ENCODE measurements around the gene GPR32. TPM values are rescaled to one million over a fixed set of nuclear protein-coding genes. Genes with fewer than 3 reads are reported as not detected.
"Not testable (repeated sequence)": the region's sequence is repeated elsewhere in the genome, so short reads cannot be mapped to it uniquely, and the experiment has no call there.

Gene GPR32
- total and polyA plus RNA-seq, 4 experiments from 2014 or later, result not detected

DNA sequence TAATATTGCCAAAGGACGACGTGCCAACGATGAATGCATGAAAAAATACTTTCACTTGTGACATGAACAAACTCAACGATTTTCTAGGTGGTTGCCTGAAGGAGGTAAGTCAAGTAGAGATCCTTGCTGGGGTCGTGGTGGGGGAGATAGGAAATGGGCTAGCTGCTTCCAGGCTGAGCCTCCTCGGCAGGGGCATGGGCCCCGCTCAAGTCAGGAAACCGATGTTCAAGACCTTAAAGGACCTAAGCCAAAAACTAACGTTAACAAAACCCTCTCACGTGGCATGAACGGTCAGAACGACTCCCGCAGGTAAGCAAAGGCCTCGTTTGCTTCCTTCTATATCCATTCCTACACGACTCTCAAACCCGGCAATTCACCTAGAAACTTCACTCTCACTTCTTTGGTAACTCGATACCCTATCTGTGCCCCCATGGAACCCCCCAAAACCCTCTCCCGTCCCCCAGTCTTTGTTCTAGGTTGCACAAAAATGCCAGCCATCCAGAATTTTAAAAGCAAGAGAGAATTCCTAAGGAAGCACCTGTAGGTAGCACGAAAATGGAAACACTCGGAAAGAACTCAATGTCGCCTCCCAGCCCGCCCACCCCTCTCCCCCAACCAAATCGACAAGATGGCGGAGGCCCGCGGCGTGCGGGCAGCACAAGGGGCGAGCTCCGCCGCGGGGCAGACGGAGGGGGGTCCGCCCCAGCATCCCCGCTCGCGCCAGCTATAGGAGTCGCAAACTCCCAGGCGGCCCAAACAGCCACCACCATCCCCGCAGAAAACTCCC lies 33.6 kb downstream of the GPR32 start:
- peak overlapping the region; percentile 95 to 100 (median 100) for H3K4me3 Mint-ChIP-seq
- Histone ChIP-seq H3K36me3 (ENCODE audit: insufficient read depth, low read length) (peaks cover 9% of the 10 kb centered on the region), H3K9me3 (ENCODE audit: control insufficient read depth in 1 of 2, low read length in 2 of 2) (no peaks in the 10 kb centered on the region), H3K27ac (ENCODE audit: low read depth, low read length) (peak overlapping the region; percentile 93), H3K4me1 (ENCODE audit: insufficient read depth, low read length) (peaks cover 27% of the 10 kb centered on the region), H3K4me3 (ENCODE audit: low read length in 2 of 2) (peak overlapping the region; percentile 66 to 71), H3K27me3 (ENCODE audit: insufficient read depth, low read length) (no peaks in the 10 kb centered on the region)
- ChIA-PET POLR2A (ENCODE audit: partially characterized antibody) (interaction anchor here (0.7 to 2.8 kb wide), 5 partner anchors 8 to 446 kb away, joined by 3 to 14 read pairs (median 4); partner anchors contain the start of gene JOSD2), CTCF (ENCODE audit: partially characterized antibody) (no interaction called here)
- peaks cover 24 to 50% (median 40%) of the 10 kb centered on the region in 4 donors for H3K4me1 Mint-ChIP-seq
- peaks cover 10 to 32% of the 10 kb centered on the region in 2 donors for H3K36me3 Mint-ChIP-seq
- peaks cover 0 to 4% (median 0%) of the 10 kb centered on the region in 8 donors for H3K9me3 Mint-ChIP-seq
- intact Hi-C loops (cut with micrococcal nuclease), result loop anchor here (1.0 to 10.0 kb wide), 6 partner anchors 293 to 875 kb away; partner anchors contain the start of genes ATF5, CTU1, JOSD2 and NR1H2
- no peaks in the 10 kb centered on the region for H3K27me3 Mint-ChIP-seq
- peak in 2 of 5 donors; percentile 6 to 14 for DNase-seq
- peak overlapping the region; percentile 99 to 100 (median 100) for H3K27ac Mint-ChIP-seq

DNA sequence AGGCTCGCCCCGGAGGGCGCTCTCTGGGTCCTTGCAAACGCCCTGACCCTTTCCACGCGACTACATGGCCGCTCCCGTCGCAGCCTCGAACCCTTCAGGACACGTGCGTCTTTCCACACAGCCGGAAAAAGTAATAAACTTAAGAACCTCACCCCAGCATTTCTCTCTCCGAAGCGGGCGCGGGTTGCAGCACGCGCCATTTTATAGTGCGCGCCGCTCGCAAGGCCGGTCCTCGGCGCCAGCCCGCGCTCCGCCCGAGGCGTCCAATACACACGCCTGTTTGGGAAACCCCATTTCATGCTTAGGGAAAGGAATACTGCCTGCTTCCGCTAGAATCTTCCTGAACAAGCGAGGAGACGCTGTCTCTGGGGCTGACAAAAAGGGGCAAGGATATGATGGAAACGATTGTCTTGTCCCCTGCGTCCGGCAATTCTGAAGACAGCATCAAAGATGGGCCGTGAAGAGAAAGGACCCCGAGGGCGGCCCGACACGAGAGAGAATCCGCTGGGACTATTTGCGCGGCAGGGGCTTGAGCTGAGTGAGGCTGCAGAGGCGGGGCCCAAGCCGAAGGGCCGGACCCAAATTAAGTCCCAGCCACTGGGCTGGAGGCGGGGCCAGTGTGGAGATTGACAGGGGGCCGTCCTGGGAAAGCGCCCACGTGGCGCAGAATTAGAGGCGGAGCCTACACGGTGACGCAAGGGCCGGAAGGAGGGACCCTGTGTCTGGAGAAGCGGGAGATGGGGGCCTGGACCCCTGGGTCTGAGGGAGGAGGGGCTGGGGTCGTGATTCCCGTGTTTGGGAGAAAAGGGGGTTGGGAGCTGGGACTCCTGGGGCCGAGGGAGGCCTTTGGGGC lies 34.4 kb downstream of the GPR32 start:
- CTCF ChIA-PET (ENCODE audit: partially characterized antibody), result no interaction called here
- no peaks in the 10 kb centered on the region for H3K9me3 ChIP-seq (ENCODE audit: control insufficient read depth in 1 of 2, low read length in 2 of 2)
- H3K4me1 ChIP-seq (ENCODE audit: insufficient read depth, low read length), result peaks cover 27% of the 10 kb centered on the region
- Mint-ChIP-seq H3K9me3 (peaks cover 0 to 4% (median 0%) of the 10 kb centered on the region in 8 donors), H3K36me3 (peaks cover 10 to 32% of the 10 kb centered on the region in 2 donors), H3K4me1 (peaks cover 24 to 50% (median 40%) of the 10 kb centered on the region in 4 donors), H3K27me3 (no peaks in the 10 kb centered on the region), H3K27ac (peak overlapping the region; percentile 99 to 100 (median 100)), H3K4me3 (peak overlapping the region; percentile 95 to 100 (median 100))
- H3K36me3 ChIP-seq (ENCODE audit: insufficient read depth, low read length), result peaks cover 4% of the 10 kb centered on the region
- peak overlapping the region; percentile 66 to 70 for H3K4me3 ChIP-seq (ENCODE audit: low read length in 2 of 2)
- POLR2A ChIA-PET (ENCODE audit: partially characterized antibody), result interaction anchor here (0.7 to 2.8 kb wide), 8 partner anchors 8 to 900 kb away, joined by 3 to 14 read pairs (median 6); partner anchors contain the start of genes JOSD2 and NR1H2
- intact Hi-C loops (cut with micrococcal nuclease), result loop anchor here (1.0 to 10.0 kb wide), 6 partner anchors 293 to 876 kb away; partner anchors contain the start of genes ATF5, CTU1, JOSD2 and NR1H2
- DNase-seq, result peak; percentile 98 to 99 (median 98)
- H3K27me3 ChIP-seq (ENCODE audit: insufficient read depth, low read length), result no peaks in the 10 kb centered on the region
- H3K27ac ChIP-seq (ENCODE audit: low read depth, low read length), result peak overlapping the region; percentile 93

DNA sequence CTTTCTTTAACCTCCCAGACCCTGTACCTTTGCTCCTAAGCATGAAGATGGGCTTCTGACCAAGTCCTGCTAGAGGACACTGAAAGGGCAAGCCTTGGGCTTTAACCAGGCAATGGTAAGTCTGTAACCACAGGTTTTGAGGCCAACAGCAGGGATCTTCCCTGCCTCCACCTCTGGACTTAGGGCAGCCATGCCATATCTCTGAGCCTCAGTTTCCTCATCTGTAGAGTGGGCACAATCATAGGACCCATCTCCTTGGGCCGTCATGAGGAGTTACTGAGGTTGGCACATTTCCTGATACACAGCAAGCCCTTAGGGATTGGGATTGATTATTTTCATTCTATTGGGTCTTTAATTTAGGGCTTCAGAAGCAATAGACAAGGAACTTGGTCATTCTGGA lies 38.6 kb downstream of the GPR32 start:
- Mint-ChIP-seq H3K4me3 (no peak overlapping the region), H3K27me3 (peaks cover 2 to 8% of the 10 kb centered on the region in 2 donors)
- intact Hi-C loops (cut with micrococcal nuclease), result loop anchor here (10.0 kb wide), 1 partner anchor 784 kb away; the partner anchor contains the start of genes VRK3 and ZNF473

DNA sequence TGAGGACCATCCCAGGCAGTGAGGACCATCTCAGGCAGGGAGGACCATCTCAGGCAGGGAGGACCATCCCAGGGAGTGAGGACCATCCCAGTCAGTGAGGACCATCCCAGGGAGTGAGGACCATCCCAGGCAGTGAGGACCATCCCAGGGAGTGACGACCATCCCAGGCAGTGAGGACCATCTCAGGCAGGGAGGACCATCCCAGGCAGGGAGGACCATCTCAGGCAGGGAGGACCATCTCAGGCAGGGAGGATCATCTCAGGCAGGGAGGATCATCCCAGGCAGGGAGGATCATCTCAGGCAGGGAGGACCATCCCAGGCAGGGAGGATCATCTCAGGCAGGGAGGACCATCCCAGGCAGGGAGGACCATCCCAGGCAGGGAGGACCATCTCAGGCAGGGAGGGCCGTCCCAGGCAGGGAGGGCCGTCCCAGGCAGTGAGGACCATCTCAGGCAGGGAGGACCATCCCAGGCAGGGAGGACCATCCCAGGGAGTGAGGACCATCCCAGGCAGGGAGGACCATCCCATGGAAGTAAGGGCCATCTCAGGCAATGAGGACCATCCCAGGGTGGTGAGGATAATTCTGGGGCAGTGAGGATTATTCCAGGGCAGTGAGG lies 41.5 kb downstream of the GPR32 start:
- intact Hi-C loops (cut with micrococcal nuclease); H3K27ac ChIP-seq (ENCODE audit: low read depth, low read length); H3K27me3 ChIP-seq (ENCODE audit: insufficient read depth, low read length); H3K4me3 ChIP-seq (ENCODE audit: low read length in 2 of 2); H3K4me1 Mint-ChIP-seq; H3K9me3 ChIP-seq (ENCODE audit: control insufficient read depth in 1 of 2, low read length in 2 of 2); H3K9me3 Mint-ChIP-seq; H3K36me3 ChIP-seq (ENCODE audit: insufficient read depth, low read length); H3K4me3 Mint-ChIP-seq; H3K27ac Mint-ChIP-seq; H3K4me1 ChIP-seq (ENCODE audit: insufficient read depth, low read length); CTCF ChIA-PET (ENCODE audit: partially characterized antibody); H3K36me3 Mint-ChIP-seq; POLR2A ChIA-PET (ENCODE audit: partially characterized antibody); DNase-seq: not testable (repeated sequence)
- H3K27me3 Mint-ChIP-seq, result peaks cover 5 to 24% of the 10 kb centered on the region in 2 donors

More for the DNA sequence above, 38.6 kb downstream of the GPR32 start:
- Histone ChIP-seq H3K36me3 (ENCODE audit: insufficient read depth, low read length) (no peaks in the 10 kb centered on the region), H3K27me3 (ENCODE audit: insufficient read depth, low read length) (no peaks in the 10 kb centered on the region), H3K4me1 (ENCODE audit: insufficient read depth, low read length) (peaks cover 8% of the 10 kb centered on the region), H3K27ac (ENCODE audit: low read depth, low read length) (no peak overlapping the region), H3K9me3 (ENCODE audit: control insufficient read depth in 1 of 2, low read length in 2 of 2) (no peaks in the 10 kb centered on the region), H3K4me3 (ENCODE audit: low read length in 2 of 2) (no peak overlapping the region)
- ChIA-PET CTCF (ENCODE audit: partially characterized antibody) (no interaction called here), POLR2A (ENCODE audit: partially characterized antibody) (interaction anchor here (0.7 kb wide), 1 partner anchor 324 kb away, joined by 3 read pairs; no protein-coding TSS in a partner anchor)
- Mint-ChIP-seq H3K9me3 (peaks cover 0 to 4% (median 0%) of the 10 kb centered on the region in 8 donors), H3K27ac (no peak overlapping the region), H3K4me1 (peaks cover 6 to 26% (median 17%) of the 10 kb centered on the region in 4 donors), H3K36me3 (peaks cover 0 to 7% of the 10 kb centered on the region in 2 donors)
- no peak for DNase-seq

DNA sequence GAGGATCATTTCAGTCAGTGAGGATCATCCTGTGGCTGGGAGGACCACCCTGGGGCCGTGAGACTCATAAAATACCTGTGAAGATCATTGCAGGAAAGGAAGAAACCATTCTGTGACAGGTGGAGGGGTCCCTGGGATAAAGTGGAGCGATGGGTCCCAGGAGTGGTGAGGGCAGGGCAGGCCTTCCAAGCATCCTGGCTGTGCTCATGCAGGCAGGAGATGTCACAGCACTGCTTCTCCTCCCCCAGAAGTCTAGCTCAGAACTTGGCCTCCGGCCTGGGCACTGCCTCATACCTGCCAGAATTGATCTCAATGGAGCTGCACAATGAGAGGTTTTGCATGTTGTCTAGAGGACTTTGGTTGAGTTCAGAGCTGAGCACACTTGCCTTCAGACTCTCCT lies 42.2 kb downstream of the GPR32 start:
- H3K4me1 ChIP-seq (ENCODE audit: insufficient read depth, low read length), result peaks cover 2% of the 10 kb centered on the region
- H3K36me3 Mint-ChIP-seq, result no peaks in the 10 kb centered on the region
- H3K9me3 Mint-ChIP-seq, result peaks cover 0 to 3% (median 0%) of the 10 kb centered on the region in 8 donors
- H3K4me1 Mint-ChIP-seq, result peaks cover 1 to 5% (median 3%) of the 10 kb centered on the region in 4 donors
- H3K27ac Mint-ChIP-seq, result no peak overlapping the region
- H3K4me3 Mint-ChIP-seq, result no peak overlapping the region
- H3K36me3 ChIP-seq (ENCODE audit: insufficient read depth, low read length), result no peaks in the 10 kb centered on the region
- ChIA-PET POLR2A (ENCODE audit: partially characterized antibody) (interaction anchor here (0.9 kb wide), 1 partner anchor 8 kb away, joined by 3 read pairs; no protein-coding TSS in a partner anchor), CTCF (ENCODE audit: partially characterized antibody) (no interaction called here)
- H3K9me3 ChIP-seq (ENCODE audit: control insufficient read depth in 1 of 2, low read length in 2 of 2), result no peaks in the 10 kb centered on the region
- H3K27ac ChIP-seq (ENCODE audit: low read depth, low read length), result no peak overlapping the region
- H3K27me3 Mint-ChIP-seq, result peaks cover 6 to 31% of the 10 kb centered on the region in 2 donors
- DNase-seq, result no peak
- intact Hi-C loops (cut with micrococcal nuclease), result no loop called here
- no peak overlapping the region for H3K4me3 ChIP-seq (ENCODE audit: low read length in 2 of 2)
- no peaks in the 10 kb centered on the region for H3K27me3 ChIP-seq (ENCODE audit: insufficient read depth, low read length)

DNA sequence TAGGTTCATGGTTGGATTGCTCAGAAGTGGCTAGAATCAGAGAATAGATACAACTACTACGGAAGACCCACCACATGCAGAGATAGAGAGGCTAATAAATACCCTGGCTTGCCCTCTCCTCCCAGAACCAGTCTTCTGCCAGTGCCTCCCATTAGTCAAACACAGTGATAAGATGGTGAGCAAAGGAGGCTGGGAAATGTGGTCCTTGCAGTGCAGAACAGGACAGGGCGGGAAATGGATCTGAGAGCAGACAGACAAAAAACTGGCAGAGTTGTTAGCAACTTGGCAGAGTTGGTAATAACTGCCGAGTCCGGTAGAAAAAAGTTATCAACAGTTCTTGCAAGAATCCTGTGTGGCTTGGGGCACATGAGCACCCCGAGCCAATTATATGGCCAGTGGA lies 44.6 kb downstream of the GPR32 start:
- intact Hi-C loops (cut with micrococcal nuclease), result no loop called here
- Histone ChIP-seq H3K4me1 (ENCODE audit: insufficient read depth, low read length) (peaks cover 14% of the 10 kb centered on the region), H3K36me3 (ENCODE audit: insufficient read depth, low read length) (no peaks in the 10 kb centered on the region), H3K27me3 (ENCODE audit: insufficient read depth, low read length) (peaks cover 5% of the 10 kb centered on the region), H3K9me3 (ENCODE audit: control insufficient read depth in 1 of 2, low read length in 2 of 2) (no peaks in the 10 kb centered on the region), H3K4me3 (ENCODE audit: low read length in 2 of 2) (no peak overlapping the region), H3K27ac (ENCODE audit: low read depth, low read length) (no peak overlapping the region)
- Mint-ChIP-seq H3K4me3 (no peak overlapping the region), H3K27ac (no peak overlapping the region), H3K36me3 (no peaks in the 10 kb centered on the region), H3K27me3 (peaks cover 19 to 43% of the 10 kb centered on the region in 2 donors), H3K4me1 (peaks cover 7 to 17% (median 12%) of the 10 kb centered on the region in 4 donors), H3K9me3 (peaks cover 0 to 3% (median 0%) of the 10 kb centered on the region in 8 donors)
- DNase-seq, result no peak
- CTCF ChIA-PET (ENCODE audit: partially characterized antibody), result no interaction called here
- POLR2A ChIA-PET (ENCODE audit: partially characterized antibody), result no interaction called here

All from CD4-positive, alpha-beta memory T cell (primary cell).